ENCODE results near the gene MEIS2. TPM values are rescaled to one million over a fixed set of nuclear protein-coding genes. Genes with fewer than 3 reads are reported as not detected.

MEIS2 gene
- total RNA-seq, 1 donor: 17.7 TPM

- H3K4me1 ChIP-seq (ENCODE audit: insufficient read depth, low read length): no peaks in the 10 kb centered on the region
- TF ChIP-seq, protein P1, sequence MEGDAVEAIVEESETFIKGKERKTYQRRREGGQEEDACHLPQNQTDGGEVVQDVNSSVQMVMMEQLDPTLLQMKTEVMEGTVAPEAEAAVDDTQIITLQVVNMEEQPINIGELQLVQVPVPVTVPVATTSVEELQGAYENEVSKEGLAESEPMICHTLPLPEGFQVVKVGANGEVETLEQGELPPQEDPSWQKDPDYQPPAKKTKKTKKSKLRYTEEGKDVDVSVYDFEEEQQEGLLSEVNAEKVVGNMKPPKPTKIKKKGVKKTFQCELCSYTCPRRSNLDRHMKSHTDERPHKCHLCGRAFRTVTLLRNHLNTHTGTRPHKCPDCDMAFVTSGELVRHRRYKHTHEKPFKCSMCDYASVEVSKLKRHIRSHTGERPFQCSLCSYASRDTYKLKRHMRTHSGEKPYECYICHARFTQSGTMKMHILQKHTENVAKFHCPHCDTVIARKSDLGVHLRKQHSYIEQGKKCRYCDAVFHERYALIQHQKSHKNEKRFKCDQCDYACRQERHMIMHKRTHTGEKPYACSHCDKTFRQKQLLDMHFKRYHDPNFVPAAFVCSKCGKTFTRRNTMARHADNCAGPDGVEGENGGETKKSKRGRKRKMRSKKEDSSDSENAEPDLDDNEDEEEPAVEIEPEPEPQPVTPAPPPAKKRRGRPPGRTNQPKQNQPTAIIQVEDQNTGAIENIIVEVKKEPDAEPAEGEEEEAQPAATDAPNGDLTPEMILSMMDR (IDR thresholded peaks at IDR 0.05; ENCODE audit: extremely low read depth, low read depth, low read length): no peak
- no peaks in the 10 kb centered on the region for H3K36me3 ChIP-seq (ENCODE audit: insufficient read depth, low read length)
- DNase-seq (ENCODE audit: insufficient read length, low spot score, missing footprints): no peak
- no peak overlapping the region for H3K4me3 ChIP-seq (ENCODE audit: insufficient read depth, low read length)
- no peaks in the 10 kb centered on the region for H3K9me3 ChIP-seq (ENCODE audit: low read depth, low read length)
- no peak overlapping the region for H3K4me2 ChIP-seq (ENCODE audit: insufficient read depth, low read length)
- H4K20me1 ChIP-seq (ENCODE audit: insufficient read depth, low read length): no peaks in the 10 kb centered on the region
- H3K27ac ChIP-seq (ENCODE audit: low read depth, low read length): no peak overlapping the region
- no peaks in the 10 kb centered on the region for H3K27me3 ChIP-seq (ENCODE audit: insufficient read depth, low read length)
- H3K79me2 ChIP-seq (ENCODE audit: insufficient read depth, low read length): no peaks in the 10 kb centered on the region
- no peak overlapping the region for H2AFZ ChIP-seq (ENCODE audit: low read length)
These were observed 139.5 kb downstream of the MEIS2 start for GRCh38 chr15:36960947-36961227.

- H3K27me3 ChIP-seq (ENCODE audit: insufficient read depth, low read length): no peaks in the 10 kb centered on the region
- no peaks in the 10 kb centered on the region for H3K9me3 ChIP-seq (ENCODE audit: low read depth, low read length)
- no peak overlapping the region for H3K27ac ChIP-seq (ENCODE audit: low read depth, low read length)
- no peak for DNase-seq (ENCODE audit: insufficient read length, low spot score, missing footprints)
- H3K79me2 ChIP-seq (ENCODE audit: insufficient read depth, low read length): no peaks in the 10 kb centered on the region
- no peaks in the 10 kb centered on the region for H3K36me3 ChIP-seq (ENCODE audit: insufficient read depth, low read length)
- no peak overlapping the region for H2AFZ ChIP-seq (ENCODE audit: low read length)
- TF ChIP-seq, protein P1 (IDR thresholded peaks at IDR 0.05; ENCODE audit: extremely low read depth, low read depth, low read length): no peak
- H3K4me3 ChIP-seq (ENCODE audit: insufficient read depth, low read length): no peak overlapping the region
- no peaks in the 10 kb centered on the region for H4K20me1 ChIP-seq (ENCODE audit: insufficient read depth, low read length)
- peak overlapping the region; percentile 17 for H3K4me2 ChIP-seq (ENCODE audit: insufficient read depth, low read length)
- H3K4me1 ChIP-seq (ENCODE audit: insufficient read depth, low read length): no peaks in the 10 kb centered on the region
These were observed 140.0 kb downstream of the MEIS2 start for GRCh38 chr15:36960179-36960946.

GRCh38 chr15:36959746-36960145 lies 140.6 kb downstream of the MEIS2 start:
- Histone ChIP-seq H3K9me3 (ENCODE audit: low read depth, low read length) (no peaks in the 10 kb centered on the region), H3K27ac (ENCODE audit: low read depth, low read length) (no peak overlapping the region), H4K20me1 (ENCODE audit: insufficient read depth, low read length) (no peaks in the 10 kb centered on the region), H3K27me3 (ENCODE audit: insufficient read depth, low read length) (no peaks in the 10 kb centered on the region), H3K79me2 (ENCODE audit: insufficient read depth, low read length) (no peaks in the 10 kb centered on the region), H3K36me3 (ENCODE audit: insufficient read depth, low read length) (no peaks in the 10 kb centered on the region), H3K4me3 (ENCODE audit: insufficient read depth, low read length) (no peak overlapping the region), H2AFZ (ENCODE audit: low read length) (no peak overlapping the region), H3K4me1 (ENCODE audit: insufficient read depth, low read length) (no peaks in the 10 kb centered on the region), H3K4me2 (ENCODE audit: insufficient read depth, low read length) (no peak overlapping the region)
- DNase-seq (ENCODE audit: insufficient read length, low spot score, missing footprints): no peak
- TF ChIP-seq, protein P1 (IDR thresholded peaks at IDR 0.05; ENCODE audit: extremely low read depth, low read depth, low read length): no peak

DNA sequence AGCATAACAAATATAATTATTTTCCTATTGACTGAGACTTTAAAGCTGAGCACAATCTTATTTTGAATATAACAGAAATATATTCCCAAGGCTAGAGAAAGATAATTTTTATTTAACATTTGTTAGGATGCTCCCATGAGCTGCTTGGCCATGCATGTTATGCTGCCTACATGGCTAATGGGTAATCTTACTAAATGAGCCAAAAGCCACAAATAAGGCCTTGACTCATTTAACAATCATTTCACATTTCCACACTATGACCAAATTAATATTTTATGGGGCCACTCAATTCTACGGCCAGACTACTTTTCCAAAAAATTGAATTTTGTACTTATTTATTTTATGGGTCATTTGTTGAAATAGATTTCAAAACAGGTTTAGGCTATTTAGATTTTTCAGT lies 141.7 kb downstream of the MEIS2 start:
- Histone ChIP-seq H3K4me3 (ENCODE audit: insufficient read depth, low read length) (no peak overlapping the region), H3K4me2 (ENCODE audit: insufficient read depth, low read length) (no peak overlapping the region), H3K36me3 (ENCODE audit: insufficient read depth, low read length) (no peaks in the 10 kb centered on the region), H2AFZ (ENCODE audit: low read length) (no peak overlapping the region), H3K27ac (ENCODE audit: low read depth, low read length) (no peak overlapping the region), H4K20me1 (ENCODE audit: insufficient read depth, low read length) (no peaks in the 10 kb centered on the region), H3K9me3 (ENCODE audit: low read depth, low read length) (no peaks in the 10 kb centered on the region), H3K4me1 (ENCODE audit: insufficient read depth, low read length) (no peaks in the 10 kb centered on the region), H3K27me3 (ENCODE audit: insufficient read depth, low read length) (no peaks in the 10 kb centered on the region), H3K79me2 (ENCODE audit: insufficient read depth, low read length) (no peaks in the 10 kb centered on the region)
- TF ChIP-seq, protein P1 (IDR thresholded peaks at IDR 0.05; ENCODE audit: extremely low read depth, low read depth, low read length): no peak
- DNase-seq (ENCODE audit: insufficient read length, low spot score, missing footprints): no peak
